ENCODE results near the gene AMHR2.
"Not testable (repeated sequence)": the region's sequence is repeated elsewhere in the genome, so short reads cannot be mapped to it uniquely, and the experiment has no call there.

Gene AMHR2

GRCh38 chr12:53423597-53423996 is at the start of gene AMHR2:
AMHR2 (plus strand) TSS chr12:53423855; CDS start chr12:53423935, 80 bp downstream.
- no peak for DNase-seq
- intact Hi-C loops (cut with DNase I) = no loop called here

- intact Hi-C loops (cut with DNase I) = not testable (repeated sequence)
These were observed 49.4 kb upstream of the AMHR2 start for GRCh38 chr12:53374277-53374676.

DNA sequence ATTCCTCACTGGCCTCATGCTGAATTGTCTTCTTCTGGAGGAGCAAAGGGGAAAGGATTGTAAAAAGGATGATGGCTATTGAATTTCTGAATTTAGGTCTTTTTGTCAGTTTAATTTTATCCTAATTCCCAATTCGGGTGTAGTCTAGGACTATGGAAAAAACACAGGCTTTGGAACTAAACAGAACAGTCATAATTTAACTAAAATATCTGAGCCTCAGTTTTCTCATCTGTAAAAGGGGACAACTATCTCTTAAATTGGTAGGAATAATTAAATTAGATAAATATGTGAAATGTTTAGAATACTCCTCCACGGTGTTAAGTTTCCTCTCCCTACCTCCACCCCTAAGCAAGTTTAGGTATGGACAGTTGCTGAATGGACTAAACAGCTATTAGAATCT is 46.9 kb upstream of the AMHR2 start:
- DNase-seq = no peak
- intact Hi-C loops (cut with DNase I) = no loop called here

More at GRCh38 chr12:53374277-53374676, 49.4 kb upstream of the AMHR2 start:
- DNase-seq = peak in 1 of 42 donors; percentile 27

DNA sequence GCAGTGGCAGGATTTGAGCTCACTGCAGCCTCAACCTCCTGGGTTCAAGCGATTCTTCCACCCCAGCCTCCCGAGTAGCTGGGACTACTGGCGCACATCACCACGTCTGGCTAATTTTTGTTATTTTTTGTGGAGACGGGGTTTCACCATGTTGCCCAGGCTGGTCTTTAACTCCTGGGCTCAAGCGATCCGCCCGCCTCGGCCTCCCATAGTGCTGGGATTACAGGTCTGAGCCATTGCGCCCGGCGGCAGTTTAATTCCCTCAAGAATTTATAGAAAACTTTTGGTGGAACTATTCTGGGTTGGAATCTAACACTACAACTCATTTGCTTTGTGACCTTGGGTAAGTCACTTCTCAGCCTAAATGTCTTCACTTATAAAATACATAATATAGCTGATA is 45.4 kb upstream of the AMHR2 start:
- DNase-seq = peak in 1 of 42 donors; percentile 33

DNA sequence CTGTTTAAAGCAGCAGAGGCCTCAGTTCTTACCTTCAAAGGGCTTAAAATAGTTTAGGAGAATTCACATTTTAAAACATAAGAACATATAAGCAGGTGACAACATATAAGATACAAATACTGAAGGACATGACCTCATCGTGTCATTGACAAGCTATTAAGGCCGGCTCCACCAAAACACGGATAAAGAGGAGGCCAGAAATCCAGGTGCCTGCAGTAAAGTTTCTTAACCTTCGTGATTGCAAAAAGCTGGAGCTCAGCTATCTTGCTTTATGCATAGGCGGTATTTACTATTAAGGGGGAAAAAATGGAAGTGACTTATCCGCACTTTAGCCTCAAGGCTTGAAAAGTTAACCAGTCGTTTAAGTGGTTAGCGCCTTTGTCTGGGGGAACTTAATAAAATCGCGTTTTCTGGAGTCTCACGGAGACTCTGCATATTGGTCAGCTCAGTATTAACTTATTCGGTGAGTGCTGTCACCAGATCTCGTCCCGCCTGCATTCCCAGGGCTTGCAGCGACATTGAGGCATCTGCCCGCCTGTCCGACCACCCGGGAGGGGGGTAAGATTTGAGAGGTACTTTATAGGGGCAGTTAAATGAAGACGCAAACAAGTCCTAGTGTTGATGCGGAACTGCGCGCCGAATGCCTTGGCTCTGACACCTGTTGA is 44.8 kb upstream of the AMHR2 start:
- intact Hi-C loops (cut with DNase I) = no loop called here
- DNase-seq = no peak

More for the DNA sequence above, 45.4 kb upstream of the AMHR2 start:
- intact Hi-C loops (cut with DNase I) = no loop called here

GRCh38 chr12:53379389-53380103 is 44.1 kb upstream of the AMHR2 start:
- DNase-seq = peak; percentile 92 to 100 (median 100)

GRCh38 chr12:53380104-53380793 is 43.4 kb upstream of the AMHR2 start, which contains the start of gene SP1:
SP1 (plus strand) TSS chr12:53380176; CDS start chr12:53380292, 116 bp downstream.
- intact Hi-C loops (cut with DNase I) = no loop called here
- peak; percentile 61 to 98 (median 84) for DNase-seq

More at GRCh38 chr12:53379389-53380103, 44.1 kb upstream of the AMHR2 start:
- intact Hi-C loops (cut with DNase I) = no loop called here

DNA sequence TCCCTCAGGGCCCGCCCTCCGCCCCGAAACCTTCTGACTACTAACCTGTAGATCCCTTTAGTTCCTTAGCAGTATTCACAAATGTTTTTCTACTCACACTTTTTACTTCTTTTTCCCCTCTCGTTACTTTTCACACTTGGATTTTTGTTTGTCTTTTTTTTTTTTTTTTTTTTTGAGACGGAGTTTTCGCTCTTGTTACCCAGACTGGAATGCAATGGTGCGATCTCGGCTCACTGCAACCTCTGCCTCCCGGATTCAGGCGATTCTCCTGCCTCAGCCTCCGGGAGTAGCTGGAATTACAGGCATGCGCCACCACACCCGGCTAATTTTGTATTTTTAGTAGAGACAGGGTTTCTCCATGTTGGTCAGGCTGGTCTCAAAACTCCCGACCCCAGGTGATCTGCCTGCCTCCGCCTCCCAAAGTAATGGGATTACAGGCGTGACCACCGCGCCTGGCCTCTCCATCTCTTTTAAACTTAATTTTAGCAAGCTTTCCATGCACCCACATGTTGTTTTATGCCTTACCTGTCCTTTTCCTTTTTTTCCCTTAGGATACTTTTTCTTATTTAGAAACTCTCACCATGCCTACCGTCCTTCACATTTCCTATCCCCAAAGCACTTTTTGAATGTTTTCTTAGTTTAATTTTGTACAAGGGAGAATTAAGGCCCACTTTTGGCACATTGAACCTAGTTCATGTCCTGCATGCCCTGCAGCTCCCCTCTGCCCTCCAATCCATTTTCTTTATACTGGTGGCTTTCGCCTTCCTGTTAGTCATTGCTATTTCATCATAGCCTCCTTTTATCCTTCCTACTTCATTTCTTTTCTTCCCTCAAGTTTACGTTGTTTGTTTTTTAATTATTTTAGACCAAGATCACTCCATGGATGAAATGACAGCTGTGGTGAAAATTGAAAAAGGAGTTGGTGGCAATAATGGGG is 42.6 kb upstream of the AMHR2 start:
- DNase-seq = peak in 13 of 42 donors; percentile 16 to 49 (median 24)
- intact Hi-C loops (cut with DNase I) = no loop called here

- peak in 25 of 42 donors; percentile 11 to 70 (median 39) for DNase-seq
- intact Hi-C loops (cut with DNase I) = no loop called here
These were observed 41.7 kb upstream of the AMHR2 start for GRCh38 chr12:53381731-53382630.

GRCh38 chr12:53383258-53383657 is 40.4 kb upstream of the AMHR2 start:
- DNase-seq = no peak
- intact Hi-C loops (cut with DNase I) = no loop called here

DNA sequence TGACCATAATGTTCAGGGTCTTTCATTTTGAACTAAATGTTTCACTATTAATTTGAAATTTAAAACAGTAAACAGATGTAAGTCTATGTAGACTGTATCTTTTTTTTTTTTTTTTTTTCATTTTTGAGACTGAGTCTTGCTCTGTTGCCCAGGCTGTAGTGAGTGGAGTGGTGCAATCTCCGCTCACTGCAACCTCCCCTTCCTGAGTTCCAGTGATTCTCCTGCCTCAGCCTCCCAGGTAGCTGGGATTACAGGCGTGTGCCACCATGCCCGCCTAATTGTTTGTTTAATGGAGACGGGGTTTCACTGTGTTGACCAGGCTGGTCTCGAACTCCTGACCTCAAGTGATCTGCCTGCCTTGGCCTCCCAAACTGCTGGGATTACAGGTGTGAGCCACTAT is 37.3 kb upstream of the AMHR2 start:
- intact Hi-C loops (cut with DNase I); DNase-seq: not testable (repeated sequence)

DNA sequence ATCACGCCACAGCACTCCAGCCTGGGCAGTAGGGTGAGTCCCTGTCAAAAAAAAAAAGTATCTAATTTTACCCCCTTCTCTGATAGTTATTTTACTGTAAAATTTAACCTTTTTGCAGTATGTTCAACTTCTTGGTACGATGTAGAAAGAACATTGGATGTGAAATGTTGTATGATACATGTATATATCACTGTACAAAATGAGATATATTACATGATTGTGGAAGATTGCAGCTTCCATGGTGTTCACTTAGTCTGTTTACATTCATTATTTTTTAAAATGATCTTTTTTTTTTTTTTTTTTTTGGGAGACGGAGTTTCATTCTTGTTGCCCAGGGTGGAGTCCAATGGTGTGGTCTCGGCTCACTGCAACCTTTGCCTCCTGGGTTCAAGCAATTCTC is 34.7 kb upstream of the AMHR2 start:
- no peak for DNase-seq
- intact Hi-C loops (cut with DNase I) = no loop called here

GRCh38 chr12:53389702-53390101 is 34.0 kb upstream of the AMHR2 start:
- intact Hi-C loops (cut with DNase I) = no loop called here
- DNase-seq = peak in 1 of 42 donors; percentile 7

GRCh38 chr12:53391724-53392123 is 31.9 kb upstream of the AMHR2 start:
- intact Hi-C loops (cut with DNase I) = no loop called here
- no peak for DNase-seq

GRCh38 chr12:53399896-53400295 is 23.8 kb upstream of the AMHR2 start:
- intact Hi-C loops (cut with DNase I) = no loop called here
- no peak for DNase-seq

GRCh38 chr12:53402351-53402750 is 21.3 kb upstream of the AMHR2 start:
- intact Hi-C loops (cut with DNase I) = not testable (repeated sequence)
- peak in 1 of 42 donors; percentile 28 for DNase-seq

DNA sequence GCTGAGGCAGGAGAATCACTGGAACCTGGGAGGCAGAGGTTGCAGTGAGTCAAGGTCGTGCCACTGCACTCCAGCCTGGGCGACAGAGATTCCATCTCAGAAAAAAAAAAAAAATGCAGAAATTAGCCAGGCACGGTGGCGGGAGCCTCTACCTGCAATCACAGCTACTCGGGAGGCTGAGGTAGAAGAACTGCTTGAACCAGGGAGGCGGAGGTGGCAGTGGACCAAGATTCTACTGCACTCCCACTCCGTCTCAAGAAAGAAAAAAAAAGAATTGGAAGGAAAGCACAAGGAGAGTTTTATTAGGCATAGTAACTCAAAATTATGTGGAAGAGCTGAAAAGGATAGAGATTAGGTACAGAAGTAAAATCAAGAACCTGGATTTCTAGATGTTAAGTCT is 20.8 kb upstream of the AMHR2 start:
- peak in 1 of 42 donors; percentile 9 for DNase-seq
- intact Hi-C loops (cut with DNase I) = no loop called here

GRCh38 chr12:53410951-53411350 is 12.7 kb upstream of the AMHR2 start:
- DNase-seq = no peak
- intact Hi-C loops (cut with DNase I) = no loop called here
